Keratinocyte (primary cell): ENCODE measurements around the gene RAB3A.

Source experiments
- EZH2 ChIP-seq: IDR thresholded peaks from one replicate; pipeline ENCODE4 v1.6.1; 2012; ENCODE audit warnings: inconsistent platforms, mild to moderate bottlenecking, low read length, moderate library complexity
- TF ChIP-seq, protein P1 (sequence below), 3 experiments: IDR thresholded peaks in 1 of 3; conservative IDR thresholded peaks in 1 of 3; optimal IDR thresholded peaks in 1 of 3; 2 replicates in 2 of 3; 3 replicates in 1 of 3; pipeline versions ENCODE3 to v1.5.1; 2011; ENCODE audit warnings: low read length in 3 of 3, mild to moderate bottlenecking in 3 of 3, moderate library complexity in 2 of 3, control low read depth in 1 of 3, inconsistent platforms in 1 of 3; ENCODE audit not compliant: insufficient read depth in 2 of 3; ENCODE audit errors: extremely low read depth in 1 of 3

DNA sequence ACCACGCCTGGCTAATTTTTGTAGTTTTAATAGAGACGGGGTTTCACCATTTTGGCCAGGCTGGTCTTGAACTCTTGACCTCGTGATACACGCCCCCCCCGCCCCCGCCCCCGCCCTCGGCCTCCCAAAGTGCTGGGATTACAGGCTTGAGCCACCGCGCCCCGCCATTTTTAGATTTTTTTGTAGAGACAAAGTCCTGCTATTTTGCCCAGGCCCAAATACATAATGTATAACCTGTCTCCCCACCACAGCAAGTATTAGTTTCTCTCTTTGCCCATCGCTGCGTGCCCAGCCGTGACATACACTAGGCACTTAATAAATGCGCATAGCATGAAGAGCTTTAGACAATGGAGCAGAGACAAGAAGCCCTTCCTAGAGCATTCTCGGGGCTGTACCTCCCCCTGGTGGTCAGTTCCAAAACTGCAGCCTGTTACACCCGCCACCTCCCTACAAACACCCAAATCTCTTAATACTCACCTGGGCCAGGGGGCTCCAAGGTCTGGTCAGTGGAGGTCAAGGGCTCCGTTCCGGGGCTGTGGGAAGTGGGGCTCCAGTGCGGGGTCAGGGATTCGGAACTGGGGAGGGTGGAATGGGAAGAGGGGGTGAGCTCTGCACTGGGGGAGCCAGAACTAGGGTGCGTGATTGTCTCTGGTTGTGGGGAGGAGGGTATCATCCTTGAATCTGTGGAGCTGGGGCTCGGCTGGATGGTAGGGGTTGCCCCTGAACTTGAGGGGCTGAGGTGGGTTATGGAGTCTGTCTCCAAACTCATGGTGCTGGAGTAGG lies 47.9 kb upstream of the RAB3A start:
- TF ChIP-seq, protein P1, sequence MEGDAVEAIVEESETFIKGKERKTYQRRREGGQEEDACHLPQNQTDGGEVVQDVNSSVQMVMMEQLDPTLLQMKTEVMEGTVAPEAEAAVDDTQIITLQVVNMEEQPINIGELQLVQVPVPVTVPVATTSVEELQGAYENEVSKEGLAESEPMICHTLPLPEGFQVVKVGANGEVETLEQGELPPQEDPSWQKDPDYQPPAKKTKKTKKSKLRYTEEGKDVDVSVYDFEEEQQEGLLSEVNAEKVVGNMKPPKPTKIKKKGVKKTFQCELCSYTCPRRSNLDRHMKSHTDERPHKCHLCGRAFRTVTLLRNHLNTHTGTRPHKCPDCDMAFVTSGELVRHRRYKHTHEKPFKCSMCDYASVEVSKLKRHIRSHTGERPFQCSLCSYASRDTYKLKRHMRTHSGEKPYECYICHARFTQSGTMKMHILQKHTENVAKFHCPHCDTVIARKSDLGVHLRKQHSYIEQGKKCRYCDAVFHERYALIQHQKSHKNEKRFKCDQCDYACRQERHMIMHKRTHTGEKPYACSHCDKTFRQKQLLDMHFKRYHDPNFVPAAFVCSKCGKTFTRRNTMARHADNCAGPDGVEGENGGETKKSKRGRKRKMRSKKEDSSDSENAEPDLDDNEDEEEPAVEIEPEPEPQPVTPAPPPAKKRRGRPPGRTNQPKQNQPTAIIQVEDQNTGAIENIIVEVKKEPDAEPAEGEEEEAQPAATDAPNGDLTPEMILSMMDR (optimal IDR thresholded peaks at IDR 0.05 in 1 of 3, IDR thresholded peaks at IDR 0.05 in 1 of 3, conservative IDR thresholded peaks at IDR 0.05 in 1 of 3; ENCODE audit: extremely low read depth in 1 of 3, insufficient read depth in 2 of 3, low read length in 3 of 3) = peak; percentile 92 to 95 (median 94)
- no peak for TF ChIP-seq EZH2
